Subcutaneous abdominal adipose tissue (tissue), 5 donors: ENCODE measurements around the gene KLHL8.

Experiments used
- H3K27ac ChIP-seq: one replicate; pipeline ENCODE4 v1.7.0; 2013; ENCODE audit warnings: low read depth, mild to moderate bottlenecking, inconsistent platforms, low read length, moderate library complexity
- H3K27me3 ChIP-seq, 5 donors: one replicate each; pipeline ENCODE4 v1.7.0; 2013; ENCODE audit warnings: low read length in 5 of 5, inconsistent platforms in 1 of 5; ENCODE audit not compliant: control insufficient read depth in 5 of 5, insufficient read depth in 4 of 5
- H3K36me3 ChIP-seq, 5 donors: one replicate each; pipeline ENCODE4 v1.7.0; 2013; ENCODE audit warnings: low read length in 5 of 5; ENCODE audit not compliant: control insufficient read depth in 5 of 5, insufficient read depth in 5 of 5
- H3K4me1 ChIP-seq, 5 donors: one replicate each; pipeline ENCODE4 v1.7.0; 2013; ENCODE audit warnings: low read length in 5 of 5, mild to moderate bottlenecking in 3 of 5, moderate library complexity in 1 of 5; ENCODE audit not compliant: control insufficient read depth in 5 of 5, insufficient read depth in 5 of 5
- H3K4me3 ChIP-seq, 5 donors: one replicate each; pipeline ENCODE4 v1.7.0; 2013; ENCODE audit warnings: low read length in 5 of 5, low read depth in 1 of 5
- H3K9ac ChIP-seq, 5 donors: one replicate each; pipeline ENCODE4 v1.7.0; 2013; ENCODE audit warnings: low read length in 5 of 5, mild to moderate bottlenecking in 4 of 5, moderate library complexity in 3 of 5
- H3K9me3 ChIP-seq, 5 donors: one replicate each; pipeline ENCODE4 v1.7.0; 2013; ENCODE audit warnings: low read length in 5 of 5; ENCODE audit not compliant: control insufficient read depth in 5 of 5
- donor health status: healthy.
- donor health status: healthy.
- donor health status: healthy.
- donor health status: healthy.
- donor health status: healthy.

KLHL8 gene

DNA sequence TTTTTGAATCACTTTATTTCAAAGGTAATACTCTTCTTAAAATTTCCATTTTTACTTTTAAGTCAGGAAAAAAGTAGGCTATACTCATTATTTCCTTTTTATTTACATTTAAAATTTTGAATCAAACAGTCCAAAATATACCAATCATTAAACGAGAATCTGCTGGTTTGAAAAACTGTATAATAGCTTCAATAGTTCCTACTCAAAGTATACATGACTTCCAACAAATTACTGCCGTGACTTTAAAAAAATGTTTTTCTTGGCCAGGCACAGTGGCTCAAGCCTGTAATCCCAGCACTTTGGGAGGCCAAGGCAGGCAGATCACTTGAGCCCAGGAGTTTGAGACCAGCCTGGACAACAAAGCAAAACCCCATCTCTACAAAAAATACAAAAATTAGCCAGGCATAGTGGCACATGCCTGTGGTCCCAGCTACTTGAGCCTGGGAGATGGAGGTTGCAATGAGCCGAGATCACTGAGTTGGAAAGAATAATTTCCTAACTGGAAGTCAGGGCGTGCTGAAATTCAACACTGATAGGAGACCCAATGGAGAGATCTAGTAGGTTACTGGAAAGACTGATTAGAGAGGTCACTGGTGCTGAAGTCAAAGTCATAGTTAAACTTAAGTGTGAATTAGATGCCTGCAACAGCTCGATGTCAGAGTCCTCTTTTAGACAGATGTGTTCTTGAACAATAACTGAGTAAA is 9.0 kb downstream of the KLHL8 start:
- Histone ChIP-seq H3K4me3 (no peak overlapping the region), H3K4me1 (peaks cover 0 to 12% (median 5%) of the 10 kb centered on the region in 5 donors)

DNA sequence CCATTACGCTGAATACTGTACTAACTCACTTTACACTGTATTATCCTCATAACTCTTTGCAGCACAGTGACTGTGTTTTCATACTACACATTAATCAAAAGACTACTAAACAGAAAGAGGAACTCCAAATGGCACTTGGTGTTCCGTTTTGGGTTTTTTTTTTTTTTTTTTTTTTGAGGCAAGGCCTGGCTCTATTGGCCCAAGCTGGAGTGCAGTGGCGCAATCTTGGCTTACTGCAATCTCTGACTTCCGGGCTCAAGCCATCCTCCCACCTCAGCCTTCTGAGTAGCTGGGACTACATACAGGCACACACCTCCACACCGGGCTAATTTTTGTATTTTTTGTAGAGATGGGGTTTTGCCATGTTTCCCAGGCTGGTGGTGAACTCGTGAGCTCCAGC is 10.7 kb downstream of the KLHL8 start:
- Histone ChIP-seq H3K36me3 (peaks cover 0 to 5% (median 3%) of the 10 kb centered on the region in 5 donors), H3K27ac (no peak overlapping the region), H3K4me1 (peaks cover 0 to 12% (median 5%) of the 10 kb centered on the region in 5 donors), H3K9me3 (no peaks in the 10 kb centered on the region), H3K9ac (peak overlapping the region in 2 of 5 donors; percentile 8 to 54), H3K4me3 (peak overlapping the region; percentile 2 to 46 (median 12)), H3K27me3 (no peaks in the 10 kb centered on the region)

More for the DNA sequence above, 9.0 kb downstream of the KLHL8 start:
- no peak overlapping the region for H3K27ac ChIP-seq
- no peaks in the 10 kb centered on the region for H3K27me3 ChIP-seq
- no peaks in the 10 kb centered on the region for H3K9me3 ChIP-seq
- H3K36me3 ChIP-seq, result peaks cover 0 to 5% (median 3%) of the 10 kb centered on the region in 5 donors
- H3K9ac ChIP-seq, result no peak overlapping the region

GRCh38 chr4:87209182-87209581 is 11.2 kb downstream of the KLHL8 start:
- H3K9me3 ChIP-seq, result no peaks in the 10 kb centered on the region
- peak overlapping the region in 4 of 5 donors; percentile 4 to 46 (median 14) for H3K4me3 ChIP-seq
- peak overlapping the region in 3 of 5 donors; percentile 8 to 54 (median 35) for H3K9ac ChIP-seq
- H3K27ac ChIP-seq, result no peak overlapping the region
- peaks cover 0 to 5% (median 3%) of the 10 kb centered on the region in 5 donors for H3K36me3 ChIP-seq
- no peaks in the 10 kb centered on the region for H3K27me3 ChIP-seq
- peaks cover 0 to 12% (median 5%) of the 10 kb centered on the region in 5 donors for H3K4me1 ChIP-seq

GRCh38 chr4:87204559-87204958 is 15.9 kb downstream of the KLHL8 start:
- Histone ChIP-seq H3K27ac (no peak overlapping the region), H3K9ac (no peak overlapping the region), H3K9me3 (peaks cover 0 to 3% (median 0%) of the 10 kb centered on the region in 5 donors), H3K4me3 (no peak overlapping the region), H3K27me3 (no peaks in the 10 kb centered on the region), H3K4me1 (peaks cover 0 to 4% (median 0%) of the 10 kb centered on the region in 5 donors), H3K36me3 (peaks cover 0 to 5% (median 3%) of the 10 kb centered on the region in 5 donors)

GRCh38 chr4:87196927-87197326 is 23.5 kb downstream of the KLHL8 start:
- no peak overlapping the region for H3K27ac ChIP-seq
- no peaks in the 10 kb centered on the region for H3K9me3 ChIP-seq
- peaks cover 0 to 4% (median 0%) of the 10 kb centered on the region in 5 donors for H3K36me3 ChIP-seq
- H3K9ac ChIP-seq, result no peak overlapping the region
- H3K27me3 ChIP-seq, result no peaks in the 10 kb centered on the region
- H3K4me1 ChIP-seq, result no peaks in the 10 kb centered on the region
- no peak overlapping the region for H3K4me3 ChIP-seq

- peaks cover 0 to 4% (median 0%) of the 10 kb centered on the region in 5 donors for H3K36me3 ChIP-seq
- no peaks in the 10 kb centered on the region for H3K4me1 ChIP-seq
- no peak overlapping the region for H3K4me3 ChIP-seq
- no peaks in the 10 kb centered on the region for H3K9me3 ChIP-seq
- H3K27me3 ChIP-seq, result no peaks in the 10 kb centered on the region
- no peak overlapping the region for H3K27ac ChIP-seq
- no peak overlapping the region for H3K9ac ChIP-seq
Measured at GRCh38 chr4:87196146-87196545, 24.3 kb downstream of the KLHL8 start.

DNA sequence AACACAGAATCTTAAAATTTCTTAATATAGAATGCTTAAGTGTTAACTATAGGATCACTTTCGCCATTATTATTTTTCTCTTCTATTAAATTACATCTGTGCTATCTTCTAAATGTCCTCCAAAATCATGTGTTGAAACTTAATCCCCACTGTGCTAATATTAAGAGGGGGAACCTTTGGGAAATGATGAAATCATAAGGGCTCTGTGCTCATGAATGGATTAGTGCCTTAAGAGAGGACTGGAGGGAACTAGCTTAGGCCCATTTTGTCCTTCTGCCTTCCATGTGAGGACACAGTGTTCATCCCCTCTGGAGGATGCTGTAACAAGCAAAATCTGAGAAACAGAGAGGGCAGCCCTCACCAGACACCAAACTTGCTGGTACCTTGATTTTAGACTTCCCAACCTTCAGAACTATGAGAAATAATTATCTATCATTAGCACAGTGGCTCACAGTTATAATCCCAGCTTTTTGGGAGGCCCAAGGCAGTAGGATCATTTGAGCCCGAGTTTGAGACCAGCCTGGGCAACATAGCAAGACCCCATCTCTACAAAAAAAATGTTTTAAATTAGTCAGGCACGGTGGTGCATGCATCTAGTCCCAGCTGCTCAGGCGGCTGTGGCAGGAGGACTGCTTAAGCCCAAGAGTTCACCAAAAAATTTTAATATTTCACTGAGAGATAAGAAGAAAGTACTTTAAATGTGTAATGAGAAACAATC is 26.3 kb downstream of the KLHL8 start:
- no peak overlapping the region for H3K27ac ChIP-seq
- no peak overlapping the region for H3K4me3 ChIP-seq
- peaks cover 0 to 4% (median 0%) of the 10 kb centered on the region in 5 donors for H3K36me3 ChIP-seq
- H3K9me3 ChIP-seq, result no peaks in the 10 kb centered on the region
- no peaks in the 10 kb centered on the region for H3K4me1 ChIP-seq
- H3K9ac ChIP-seq, result no peak overlapping the region
- no peaks in the 10 kb centered on the region for H3K27me3 ChIP-seq

- H3K36me3 ChIP-seq, result peaks cover 0 to 4% (median 0%) of the 10 kb centered on the region in 5 donors
- peaks cover 0 to 6% (median 0%) of the 10 kb centered on the region in 5 donors for H3K4me1 ChIP-seq
- H3K27ac ChIP-seq, result no peak overlapping the region
- no peaks in the 10 kb centered on the region for H3K27me3 ChIP-seq
- no peaks in the 10 kb centered on the region for H3K9me3 ChIP-seq
- no peak overlapping the region for H3K9ac ChIP-seq
- no peak overlapping the region for H3K4me3 ChIP-seq
Measured at GRCh38 chr4:87192145-87192919, 28.1 kb downstream of the KLHL8 start.

GRCh38 chr4:87188932-87189331 is 31.5 kb downstream of the KLHL8 start:
- Histone ChIP-seq H3K9me3 (no peaks in the 10 kb centered on the region), H3K4me3 (no peak overlapping the region), H3K27me3 (no peaks in the 10 kb centered on the region), H3K9ac (no peak overlapping the region), H3K27ac (no peak overlapping the region), H3K4me1 (peaks cover 0 to 6% (median 0%) of the 10 kb centered on the region in 5 donors), H3K36me3 (peaks cover 0 to 4% (median 0%) of the 10 kb centered on the region in 5 donors)
